H1 (cell line): ENCODE measurements around the gene RDH14. TPM values are rescaled to one million over a fixed set of nuclear protein-coding genes. Genes with fewer than 3 reads are reported as not detected.

ENCODE experiments used
- CTCF ChIA-PET: fragments of 300-600 bp; sonication (Branson Sonifier 250); formaldehyde crosslinking; loops from one replicate; lab custom pipeline; 2021; ENCODE audit not compliant: partially characterized antibody; lab: Charles Lee
- POLR2A ChIA-PET: fragments of 300-600 bp; sonication (Branson Sonifier 250); formaldehyde crosslinking; loops from one replicate; lab custom pipeline; 2021; ENCODE audit warnings: inconsistent platforms; ENCODE audit not compliant: partially characterized antibody; lab: Charles Lee
- DNase-seq, 2 experiments: peaks; one replicate each; pipeline versions ENCODE4 v3.0.0 to v3.0.0-alpha.2; 2010 to 2022; ENCODE audit warnings: low spot score in 2 of 2, low read depth in 1 of 2, mixed read lengths in 1 of 2
- FAIRE-seq: peaks from 2 replicates; lab custom pipeline; 2011; peaks lifted over from hg19 to GRCh38; lab: Jason Lieb, UNC
- H2AFZ ChIP-seq: 2 replicates; pipeline ENCODE4 v1.8.1; 2012; ENCODE audit warnings: low read length, inconsistent platforms
- H2AK5ac ChIP-seq: 2 replicates; pipeline ENCODE4 v1.6.1; 2013; ENCODE audit warnings: low read depth, low read length
- H2BK120ac ChIP-seq: replicated peaks from 2 replicates; pipeline ENCODE3; 2013; ENCODE audit warnings: low read depth, low read length, inconsistent platforms
- H2BK12ac ChIP-seq: 2 replicates; pipeline ENCODE4 v1.6.1; 2013; ENCODE audit warnings: low read depth, low read length
- H2BK15ac ChIP-seq: 2 replicates; pipeline ENCODE4 v1.6.1; 2013; ENCODE audit warnings: low read length
- H2BK20ac ChIP-seq: 2 replicates; pipeline ENCODE4 v1.6.1; 2013; ENCODE audit warnings: low read length
- H2BK5ac ChIP-seq: 2 replicates; pipeline ENCODE4 v1.6.1; 2013; ENCODE audit warnings: low read depth, low read length
- H3K14ac ChIP-seq: 2 replicates; pipeline ENCODE4 v1.6.1; 2013; ENCODE audit warnings: inconsistent platforms; ENCODE audit not compliant: insufficient read length
- H3K18ac ChIP-seq: 2 replicates; pipeline ENCODE4 v1.6.1; 2013; ENCODE audit warnings: low read length; ENCODE audit errors: extremely low read depth
- H3K23ac ChIP-seq: 2 replicates; pipeline ENCODE4 v1.6.1; 2013; ENCODE audit warnings: inconsistent platforms; ENCODE audit not compliant: insufficient read length
- H3K23me2 ChIP-seq: 2 replicates; pipeline ENCODE4 v1.6.1; 2013; ENCODE audit warnings: low read depth, low read length
- H3K27ac ChIP-seq: 2 replicates; pipeline ENCODE4 v1.6.1; 2011; ENCODE audit warnings: low read depth, low read length, inconsistent platforms
- H3K27me3 ChIP-seq, 4 experiments: replicated peaks in 1 of 4; 1 replicate in 1 of 4; 2 replicates in 3 of 4; pipeline versions ENCODE4 v1.6.1 to v1.8.1; 2011 to 2013; ENCODE audit warnings: low read length in 3 of 4, mild to moderate bottlenecking in 3 of 4, inconsistent platforms in 2 of 4, mixed read lengths in 2 of 4, moderate library complexity in 1 of 4; ENCODE audit not compliant: control insufficient read depth in 3 of 4, insufficient read depth in 3 of 4; ENCODE audit errors: extremely low read depth in 1 of 4
- H3K36me3 ChIP-seq, 4 experiments: 2 replicates each; pipeline versions ENCODE4 v1.6.1 to v1.8.1; 2011 to 2013; ENCODE audit warnings: mild to moderate bottlenecking in 4 of 4, low read length in 3 of 4, moderate library complexity in 2 of 4, control low read depth in 1 of 4, inconsistent platforms in 1 of 4; ENCODE audit not compliant: insufficient read depth in 4 of 4, control insufficient read depth in 2 of 4
- H3K4ac ChIP-seq: replicated peaks from 2 replicates; pipeline ENCODE3; 2013; ENCODE audit warnings: low read length, low read depth, mixed read lengths, inconsistent platforms; ENCODE audit not compliant: insufficient read length
- H3K4me1 ChIP-seq, 4 experiments: replicated peaks in 1 of 4; 1 replicate in 1 of 4; 2 replicates in 3 of 4; pipeline versions ENCODE4 v1.6.1 to v1.8.1; 2011 to 2013; ENCODE audit warnings: low read length in 3 of 4, inconsistent platforms in 2 of 4, mixed read lengths in 1 of 4; ENCODE audit not compliant: insufficient read depth in 4 of 4, control insufficient read depth in 3 of 4
- H3K4me2 ChIP-seq, 2 experiments: 2 replicates each; pipeline versions ENCODE4 v1.6.1 to v1.8.1; 2011 to 2013; ENCODE audit warnings: low read depth in 2 of 2, low read length in 2 of 2, control low read depth in 1 of 2, inconsistent platforms in 1 of 2, mild to moderate bottlenecking in 1 of 2; ENCODE audit not compliant: insufficient read depth in 1 of 2
- H3K4me3 ChIP-seq, 4 experiments: fragments of 200-600, 300-600 bp in 1 of 4; sonication (generic), shearing (Covaris generic), sonication (Bioruptor Twin) in 1 of 4; 2 replicates each; pipeline versions ENCODE4 v1.5.1 to v1.8.1; 2011 to 2016; ENCODE audit warnings: low read length in 4 of 4, low read depth in 3 of 4, control low read depth in 2 of 4, inconsistent platforms in 2 of 4, mild to moderate bottlenecking in 2 of 4, mixed read lengths in 1 of 4, moderate library complexity in 1 of 4; ENCODE audit not compliant: insufficient read depth in 2 of 4; ENCODE audit errors: extremely low read depth in 1 of 4
- H3K56ac ChIP-seq: replicated peaks from 2 replicates; pipeline ENCODE3; 2013; ENCODE audit warnings: low read depth, mild to moderate bottlenecking, mixed read lengths, low read length, inconsistent platforms; ENCODE audit not compliant: insufficient read length
- H3K79me1 ChIP-seq: 2 replicates; pipeline ENCODE4 v1.6.1; 2013; ENCODE audit warnings: low read depth, low read length, control low read depth
- H3K79me2 ChIP-seq, 2 experiments: 2 replicates each; pipeline versions ENCODE4 v1.6.1 to v1.8.1; 2012 to 2013; ENCODE audit warnings: low read length in 2 of 2, mild to moderate bottlenecking in 2 of 2, inconsistent platforms in 1 of 2; ENCODE audit not compliant: insufficient read depth in 2 of 2, control insufficient read depth in 1 of 2
- H3K9ac ChIP-seq, 4 experiments: replicated peaks in 1 of 4; 1 replicate in 1 of 4; 2 replicates in 3 of 4; pipeline versions ENCODE4 v1.6.1 to v1.8.1; 2011 to 2013; ENCODE audit warnings: low read depth in 3 of 4, low read length in 3 of 4, control low read depth in 2 of 4, mild to moderate bottlenecking in 2 of 4, moderate library complexity in 2 of 4, inconsistent platforms in 1 of 4; ENCODE audit errors: extremely low read depth in 1 of 4
- H3K9me3 ChIP-seq, 2 experiments: 2 replicates each; pipeline versions ENCODE4 v1.6.1 to v1.8.1; 2012 to 2013; ENCODE audit warnings: mild to moderate bottlenecking in 2 of 2, moderate library complexity in 2 of 2, control low read depth in 1 of 2, inconsistent platforms in 1 of 2, low read depth in 1 of 2, low read length in 1 of 2, mixed read lengths in 1 of 2; ENCODE audit not compliant: insufficient read depth in 2 of 2
- H4K20me1 ChIP-seq, 2 experiments: replicated peaks in 1 of 2; 2 replicates each; pipeline versions ENCODE3 to v1.8.1; 2011 to 2013; ENCODE audit warnings: inconsistent platforms in 2 of 2, low read length in 2 of 2, mild to moderate bottlenecking in 1 of 2; ENCODE audit not compliant: insufficient read depth in 2 of 2, control insufficient read depth in 1 of 2
- H4K5ac ChIP-seq: 2 replicates; pipeline ENCODE4 v1.6.1; 2013; ENCODE audit warnings: low read length, low read depth, mixed read lengths, inconsistent platforms; ENCODE audit not compliant: insufficient read length
- H4K8ac ChIP-seq: 2 replicates; pipeline ENCODE4 v1.8.0; 2013; ENCODE audit warnings: mild to moderate bottlenecking, moderate library complexity, low read length, inconsistent platforms; ENCODE audit not compliant: insufficient read depth; ENCODE audit errors: extremely low read depth
- H4K91ac ChIP-seq: replicated peaks from 2 replicates; pipeline ENCODE3; 2013; ENCODE audit warnings: low read length, mixed read lengths, inconsistent platforms; ENCODE audit not compliant: insufficient read length
- CEBPB ChIP-seq: IDR thresholded peaks from 2 replicates; pipeline ENCODE4 v1.6.1; 2012; ENCODE audit warnings: low read depth, low read length
- CHD2 ChIP-seq: IDR thresholded peaks from 2 replicates; pipeline ENCODE4 v1.6.1; 2012; ENCODE audit warnings: low read length, improper control_type of control experiment
- CREB1 ChIP-seq: IDR thresholded peaks from 2 replicates; pipeline ENCODE4 v1.6.1; 2012; ENCODE audit warnings: inconsistent platforms
- E2F6 ChIP-seq: IDR thresholded peaks from 2 replicates; pipeline ENCODE4 v1.6.1; 2012; ENCODE audit warnings: inconsistent platforms
- EGR1 ChIP-seq: IDR thresholded peaks from 2 replicates; pipeline ENCODE4 v1.6.1; 2011; ENCODE audit warnings: low read depth, low read length, borderline replicate concordance
- EZH2 ChIP-seq: fragments of 200-600 bp; sonication (generic); IDR thresholded peaks from 2 replicates; pipeline ENCODE4 v1.7.1; 2012; ENCODE audit warnings: low read depth, mild to moderate bottlenecking, moderate library complexity, low read length, inconsistent platforms; ENCODE audit not compliant: severe bottlenecking
- GABPA ChIP-seq: IDR thresholded peaks from 2 replicates; pipeline ENCODE4 v1.6.1; 2011; ENCODE audit warnings: mild to moderate bottlenecking, low read length, moderate library complexity, borderline replicate concordance; ENCODE audit not compliant: insufficient read depth
- MAX ChIP-seq: IDR thresholded peaks from 2 replicates; pipeline ENCODE4 v1.6.1; 2012; ENCODE audit warnings: inconsistent platforms
- POU5F1 ChIP-seq: IDR thresholded peaks from 2 replicates; pipeline ENCODE4 v1.6.1; 2011; ENCODE audit warnings: low read depth, mild to moderate bottlenecking, low read length, moderate library complexity
- SIN3A ChIP-seq, 2 experiments: IDR thresholded peaks in 1 of 2; conservative IDR thresholded peaks in 1 of 2; 2 replicates each; pipeline ENCODE4 v1.6.1; 2011 to 2012; ENCODE audit warnings: low read length in 2 of 2, improper control_type of control experiment in 1 of 2, low read depth in 1 of 2, mild to moderate bottlenecking in 1 of 2
- SIX5 ChIP-seq: IDR thresholded peaks from 2 replicates; pipeline ENCODE4 v1.6.1; 2011; ENCODE audit warnings: mild to moderate bottlenecking, low read depth, low read length
- TAF1 ChIP-seq: IDR thresholded peaks from 2 replicates; pipeline ENCODE4 v1.6.1; 2011; ENCODE audit warnings: mild to moderate bottlenecking, low read depth, low read length
- TBP ChIP-seq: IDR thresholded peaks from 2 replicates; pipeline ENCODE4 v1.6.1; 2011; ENCODE audit warnings: low read depth, low read length, improper control_type of control experiment
- TCF12 ChIP-seq: IDR thresholded peaks from 2 replicates; pipeline ENCODE4 v1.6.1; 2011; ENCODE audit warnings: low read depth, mild to moderate bottlenecking, low read length
- WGBS, 2 experiments: shearing (Covaris generic) in 1 of 2; methylation state at CpG; one replicate each; pipeline versions ENCODE4 v1.1.6 to v1.1.7; 2013 to 2015; ENCODE audit warnings: low lambda C conversion rate in 2 of 2, mixed read lengths in 2 of 2, inconsistent platforms in 1 of 2, low coverage in 1 of 2, missing lambda C conversion rate in 1 of 2; ENCODE audit not compliant: insufficient replicate concordance in 2 of 2, insufficient coverage in 1 of 2, insufficient read length in 1 of 2; ENCODE audit errors: extremely low coverage in 1 of 2, missing lambda C conversion rate in 1 of 2; 5-methylcytosine and 5-hydroxymethylcytosine counted together
- polyA plus RNA-seq, 7 experiments: library from polyadenylated mRNA; depleted of rRNA in 3 of 7; stranded (reverse) in 5 of 7; unstranded in 2 of 7; fragments of >200 nt in 5 of 7; fragments of 200-250 nt in 2 of 7; gene quantifications; 1 replicate in 5 of 7; 2 replicates in 1 of 7; 4 replicates in 1 of 7; pipeline versions ENCODE4 v1.2.1 to v1.2.3, GENCODE V29; 2011 to 2013; ENCODE audit warnings: missing spikeins in 2 of 7, mixed read lengths in 2 of 7
- total RNA-seq: library from RNA; stranded (reverse); fragmentation: NEBNext Ultra II Directional; extraction: Animal tissue kit (Norgen Biotek cat#: 25700); gene quantifications from 2 replicates; pipeline ENCODE4 v1.2.1, GENCODE V29; 2021

RDH14 gene
- total and polyA plus RNA-seq, 2 of the 8 experiments (the other 6 are each of a cell fraction or from before 2014, with no cell fraction given): 14.7 to 23.6 TPM

- Histone ChIP-seq H3K9ac (no peak overlapping the region), H4K91ac (no peak overlapping the region), H3K4me1 (no peaks in the 10 kb centered on the region), H3K23me2 (no peaks in the 10 kb centered on the region), H2BK120ac (no peak overlapping the region), H3K79me1 (no peaks in the 10 kb centered on the region), H2BK12ac (no peak overlapping the region), H3K23ac (no peak overlapping the region), H3K56ac (no peak overlapping the region), H3K18ac (no peak overlapping the region), H4K5ac (no peak overlapping the region), H2BK20ac (no peak overlapping the region), H2BK15ac (no peak overlapping the region), H3K79me2 (no peaks in the 10 kb centered on the region), H2AK5ac (no peak overlapping the region), H2AFZ (no peak overlapping the region), H3K4me3 (no peak overlapping the region), H3K4ac (no peak overlapping the region), H3K27me3 (no peaks in the 10 kb centered on the region), H3K9me3 (no peaks in the 10 kb centered on the region), H2BK5ac (no peak overlapping the region), H3K27ac (no peak overlapping the region), H3K14ac (no peak overlapping the region), H4K20me1 (no peaks in the 10 kb centered on the region), H4K8ac (no peak overlapping the region), H3K36me3 (no peaks in the 10 kb centered on the region), H3K4me2 (no peak overlapping the region)
- FAIRE-seq (no peak), DNase-seq (no peak)
- WGBS, 2 experiments: 100% methylated on average over 2 of the region's 2 CpGs; no CpG with 5 or more reads in 1 of the 2 experiments
- ChIA-PET CTCF (interaction anchor here (0.6 to 0.8 kb wide), 2 partner anchors 84 to 367 kb away, joined by 3 read pairs; no protein-coding TSS in a partner anchor), POLR2A (interaction anchor here (0.9 kb wide), 1 partner anchor 42 kb away, joined by 4 read pairs; the partner anchor contains the start of gene RDH14)
- no peak for TF ChIP-seq CEBPB
- TF ChIP-seq EGR1: no peak
- no peak for TF ChIP-seq MAX
- no peak for TF ChIP-seq TBP
- TF ChIP-seq TAF1: no peak
- TF ChIP-seq CHD2: no peak
- TF ChIP-seq SIN3A (conservative IDR thresholded peaks at IDR 0.05 in 1 of 2, IDR thresholded peaks at IDR 0.05 in 1 of 2; ENCODE audit: low read depth in 1 of 2, low read length in 2 of 2): no peak
- TF ChIP-seq GABPA: no peak
- TF ChIP-seq CREB1: no peak
- TF ChIP-seq TCF12: no peak
- no peak for TF ChIP-seq EZH2
- TF ChIP-seq POU5F1: no peak
- TF ChIP-seq E2F6: no peak
- TF ChIP-seq SIX5: no peak
Observed at GRCh38 chr2:18602298-18602697, 41.8 kb upstream of the RDH14 start.
